Right lobe of liver (tissue), 6 donors: ENCODE measurements around the gene ONECUT1. TPM values are rescaled to one million over a fixed set of nuclear protein-coding genes. Genes with fewer than 3 reads are reported as not detected.

Experiments
- ATAC-seq, 4 donors: fragments of 200-7000 bp; cut with Tn5 transposase; one replicate each; pipeline ENCODE4 v1.9.1; 2020; ENCODE audit warnings: mild to moderate bottlenecking in 4 of 4, moderate library complexity in 4 of 4
- DNase-seq, 3 donors: peaks; one replicate each; pipeline ENCODE4 v3.0.0-alpha.2; 2020
- H3K27ac ChIP-seq, 3 donors: fragments of 200-600 bp; one replicate each; pipeline ENCODE4 v1.8.0; 2022
- H3K27me3 ChIP-seq, 2 donors: fragments of 200-600 bp; one replicate each; pipeline ENCODE4 v1.8.0; 2022
- H3K36me3 ChIP-seq, 4 donors: fragments of 200-600 bp; sonication (generic) in 1 of 4; one replicate each; pipeline versions ENCODE4 v1.5.1 to v1.8.0; 2017 to 2022; ENCODE audit warnings: control low read depth in 1 of 4
- H3K4me1 ChIP-seq, 4 donors: fragments of 200-600 bp; sonication (generic) in 1 of 4; one replicate each; pipeline versions ENCODE4 v1.5.1 to v1.8.0; 2017 to 2022; ENCODE audit warnings: control low read depth in 1 of 4
- H3K4me3 ChIP-seq, 3 donors: fragments of 200-600 bp; one replicate each; pipeline ENCODE4 v1.8.0; 2022
- H3K9me3 ChIP-seq, 4 donors: fragments of 200-600 bp; sonication (generic) in 1 of 4; one replicate each; pipeline versions ENCODE4 v1.5.1 to v1.8.0; 2017 to 2022; ENCODE audit warnings: control low read depth in 1 of 4
- CTCF ChIP-seq, 4 donors: fragments of 200-600 bp in 3 of 4; fragments of 450-650 bp in 1 of 4; IDR thresholded peaks; one replicate each; pipeline versions ENCODE4 v1.5.1 to v1.8.0; 2016 to 2022; ENCODE audit warnings: antibody characterized with exemption in 4 of 4, mild to moderate bottlenecking in 2 of 4
- POLR2A ChIP-seq: fragments of 450-650 bp; IDR thresholded peaks from one replicate; pipeline ENCODE4 v1.6.1; 2017; ENCODE audit warnings: antibody characterized with exemption, mild to moderate bottlenecking
- WGBS: methylation state at CpG from one replicate; pipeline ENCODE4 v1.1.6; 2018; ENCODE audit warnings: low coverage, low lambda C conversion rate; ENCODE audit not compliant: insufficient coverage; ENCODE audit errors: missing lambda C conversion rate; 5-methylcytosine and 5-hydroxymethylcytosine counted together
- intact Hi-C, 2 donors: fragments of 100-400 bp; cut with DNase I; formaldehyde crosslinking; loops; one replicate each; pipeline versions ENCODE4 v1.11.2 to v1.14.1; 2022
- total RNA-seq, 6 experiments: library from RNA; depleted of rRNA in 2 of 6; stranded (reverse); fragments of >200 nt in 2 of 6; fragmentation: NEBNext Ultra II Directional in 3 of 6; extraction: Animal tissue kit (Norgen Biotek cat#: 25700) in 3 of 6; gene quantifications; one replicate each; pipeline versions ENCODE4 v1.1.0 to v1.2.4, GENCODE V29; 2016 to 2023
- donor health status: DM: no; HTN: yes; CAD: no.
- donor health status: DM: no; HTN: no; CAD: no.
- donor health status: DM: no; HTN: no; CAD: no.
- donor health status: DM: no; HTN: yes; CAD: no.
- donor health status: DM: no; HTN: yes; CAD: no.

Gene ONECUT1
- total RNA-seq, 6 experiments from 2014 or later: 41.3 to 58.2 (median 52.5) TPM

GRCh38 chr15:52797625-52798501, 7.7 kb upstream of the ONECUT1 start:
- Histone ChIP-seq H3K27me3 (no peaks in the 10 kb centered on the region), H3K4me1 (peaks cover 0 to 52% (median 18%) of the 10 kb centered on the region in 4 donors)
- intact Hi-C loops: no loop called here

GRCh38 chr15:52796753-52797520, 6.8 kb upstream of the ONECUT1 start:
- H3K27ac ChIP-seq: no peak overlapping the region
- WGBS: 22% methylated on average over 8 of the region's 8 CpGs
- intact Hi-C loops: no loop called here

More at GRCh38 chr15:52797625-52798501, 7.7 kb upstream of the ONECUT1 start:
- peak; percentile 29 to 54 (median 41) for ATAC-seq
- WGBS: 5% methylated on average over 35 of the region's 45 CpGs
- H3K9me3 ChIP-seq: no peaks in the 10 kb centered on the region
- TF ChIP-seq CTCF (IDR thresholded peaks at IDR 0.05) (no peak), POLR2A (no peak)
- peak overlapping the region; percentile 24 to 53 (median 44) for H3K4me3 ChIP-seq
- peak in 1 of 3 donors; percentile 52 for DNase-seq
- H3K36me3 ChIP-seq: no peaks in the 10 kb centered on the region
- H3K27ac ChIP-seq: peak overlapping the region; percentile 71 to 99 (median 88)

GRCh38 chr15:52796228-52796521, 6.0 kb upstream of the ONECUT1 start:
- no peak for ATAC-seq
- Histone ChIP-seq H3K36me3 (no peaks in the 10 kb centered on the region), H3K27me3 (no peaks in the 10 kb centered on the region), H3K4me1 (peaks cover 0 to 37% (median 13%) of the 10 kb centered on the region in 4 donors), H3K4me3 (no peak overlapping the region), H3K27ac (no peak overlapping the region), H3K9me3 (no peaks in the 10 kb centered on the region)
- TF ChIP-seq POLR2A: no peak
- TF ChIP-seq CTCF (IDR thresholded peaks at IDR 0.05): no peak
- WGBS: no CpG with 5 or more reads among the region's 9 CpGs
- intact Hi-C loops: no loop called here
- DNase-seq: no peak

More at GRCh38 chr15:52796753-52797520, 6.8 kb upstream of the ONECUT1 start:
- no peak for TF ChIP-seq CTCF (IDR thresholded peaks at IDR 0.05)
- TF ChIP-seq POLR2A: no peak
- Histone ChIP-seq H3K9me3 (no peaks in the 10 kb centered on the region), H3K4me3 (no peak overlapping the region), H3K4me1 (peaks cover 0 to 44% (median 15%) of the 10 kb centered on the region in 4 donors), H3K27me3 (no peaks in the 10 kb centered on the region), H3K36me3 (no peaks in the 10 kb centered on the region)
- DNase-seq (no peak), ATAC-seq (no peak)

- Histone ChIP-seq H3K27ac (no peak overlapping the region), H3K9me3 (no peaks in the 10 kb centered on the region), H3K36me3 (no peaks in the 10 kb centered on the region), H3K4me3 (no peak overlapping the region), H3K27me3 (no peaks in the 10 kb centered on the region), H3K4me1 (peaks cover 0 to 37% (median 13%) of the 10 kb centered on the region in 4 donors)
- intact Hi-C loops: no loop called here
- WGBS: 43% methylated on average over 25 of the region's 31 CpGs
- ATAC-seq: no peak
- TF ChIP-seq CTCF (IDR thresholded peaks at IDR 0.05) (no peak), POLR2A (no peak)
- DNase-seq: no peak
Measured at GRCh38 chr15:52795464-52796227, 5.5 kb upstream of the ONECUT1 start.
